Measurements from ENCODE around the gene ARPIN.

The ARPIN gene

GRCh38 chr15:89937365-89938350 is 24.9 kb upstream of the ARPIN start:
- Histone ChIP-seq H3K27me3 (ENCODE audit: insufficient read depth, low read length, poor library complexity) (no peaks in the 10 kb centered on the region), H2AK5ac (ENCODE audit: low read length) (no peak overlapping the region), H3K23ac (ENCODE audit: low read length) (no peak overlapping the region), H2BK15ac (replicated peaks; ENCODE audit: low read depth) (no peak overlapping the region), H4K5ac (ENCODE audit: low read length) (no peak overlapping the region), H3K18ac (ENCODE audit: low read length) (no peak overlapping the region), H3K56ac (ENCODE audit: low read length) (no peak overlapping the region), H3K79me2 (ENCODE audit: control insufficient read depth, insufficient read depth, low read length) (no peaks in the 10 kb centered on the region), H2BK5ac (ENCODE audit: low read length) (no peak overlapping the region), H4K8ac (ENCODE audit: low read depth, low read length) (no peak overlapping the region), H3K79me1 (ENCODE audit: low read length) (no peaks in the 10 kb centered on the region), H3K4me2 (ENCODE audit: low read length) (no peak overlapping the region), H3K27ac (ENCODE audit: low read depth, low read length) (no peak overlapping the region), H2BK120ac (ENCODE audit: low read depth, low read length) (no peak overlapping the region), H3K36me3 (ENCODE audit: control insufficient read depth, insufficient read depth, low read length) (no peaks in the 10 kb centered on the region), H3K4me3 (ENCODE audit: low read length) (no peak overlapping the region), H3K4me1 (ENCODE audit: control insufficient read depth, low read depth, low read length) (no peaks in the 10 kb centered on the region), H3K9ac (ENCODE audit: low read length) (no peak overlapping the region), H3K4ac (ENCODE audit: low read depth, low read length) (no peak overlapping the region)
- DNase-seq: no peak
- no CpG with 5 or more reads among the region's 10 CpGs for WGBS (ENCODE audit: extremely low coverage, insufficient coverage, low lambda C conversion rate)

- Histone ChIP-seq H3K27ac (ENCODE audit: low read depth, low read length) (no peak overlapping the region), H2BK120ac (ENCODE audit: low read depth, low read length) (no peak overlapping the region), H4K8ac (ENCODE audit: low read depth, low read length) (no peak overlapping the region), H3K4me3 (ENCODE audit: low read length) (no peak overlapping the region), H3K56ac (ENCODE audit: low read length) (no peak overlapping the region), H3K79me2 (ENCODE audit: control insufficient read depth, insufficient read depth, low read length) (no peaks in the 10 kb centered on the region), H3K36me3 (ENCODE audit: control insufficient read depth, insufficient read depth, low read length) (no peaks in the 10 kb centered on the region), H4K5ac (ENCODE audit: low read length) (no peak overlapping the region), H2BK5ac (ENCODE audit: low read length) (no peak overlapping the region), H2AK5ac (ENCODE audit: low read length) (no peak overlapping the region), H3K9ac (ENCODE audit: low read length) (no peak overlapping the region), H3K27me3 (ENCODE audit: insufficient read depth, low read length, poor library complexity) (no peaks in the 10 kb centered on the region), H3K4ac (ENCODE audit: low read depth, low read length) (no peak overlapping the region), H3K79me1 (ENCODE audit: low read length) (no peaks in the 10 kb centered on the region), H3K23ac (ENCODE audit: low read length) (no peak overlapping the region), H3K18ac (ENCODE audit: low read length) (no peak overlapping the region), H3K4me2 (ENCODE audit: low read length) (no peak overlapping the region), H2BK15ac (replicated peaks; ENCODE audit: low read depth) (no peak overlapping the region), H3K4me1 (ENCODE audit: control insufficient read depth, low read depth, low read length) (no peaks in the 10 kb centered on the region)
- WGBS (ENCODE audit: extremely low coverage, insufficient coverage, low lambda C conversion rate): no CpG with 5 or more reads among the region's 14 CpGs
- DNase-seq: no peak
Measured at GRCh38 chr15:89936786-89937265, 24.1 kb upstream of the ARPIN start.

GRCh38 chr15:89936051-89936785 is 23.5 kb upstream of the ARPIN start:
- no peak for DNase-seq

GRCh38 chr15:89932880-89933279 is 20.1 kb upstream of the ARPIN start:
- no peak for DNase-seq
- H3K36me3 ChIP-seq (ENCODE audit: control insufficient read depth, insufficient read depth, low read length): no peaks in the 10 kb centered on the region
- no peak overlapping the region for H3K4me3 ChIP-seq (ENCODE audit: low read length)
- H2AK5ac ChIP-seq (ENCODE audit: low read length): no peak overlapping the region
- no peak overlapping the region for H2BK120ac ChIP-seq (ENCODE audit: low read depth, low read length)
- H3K56ac ChIP-seq (ENCODE audit: low read length): no peak overlapping the region
- H3K9ac ChIP-seq (ENCODE audit: low read length): no peak overlapping the region
- no peak overlapping the region for H2BK15ac ChIP-seq (replicated peaks; ENCODE audit: low read depth)
- H4K5ac ChIP-seq (ENCODE audit: low read length): no peak overlapping the region
- H4K8ac ChIP-seq (ENCODE audit: low read depth, low read length): no peak overlapping the region
- H3K4me1 ChIP-seq (ENCODE audit: control insufficient read depth, low read depth, low read length): no peaks in the 10 kb centered on the region
- H3K27me3 ChIP-seq (ENCODE audit: insufficient read depth, low read length, poor library complexity): no peaks in the 10 kb centered on the region
- no peaks in the 10 kb centered on the region for H3K79me1 ChIP-seq (ENCODE audit: low read length)
- no peak overlapping the region for H3K4ac ChIP-seq (ENCODE audit: low read depth, low read length)
- no CpG with 5 or more reads among the region's 3 CpGs for WGBS (ENCODE audit: extremely low coverage, insufficient coverage, low lambda C conversion rate)
- H3K27ac ChIP-seq (ENCODE audit: low read depth, low read length): no peak overlapping the region
- H3K18ac ChIP-seq (ENCODE audit: low read length): no peak overlapping the region
- no peak overlapping the region for H3K23ac ChIP-seq (ENCODE audit: low read length)
- H3K79me2 ChIP-seq (ENCODE audit: control insufficient read depth, insufficient read depth, low read length): no peaks in the 10 kb centered on the region
- no peak overlapping the region for H2BK5ac ChIP-seq (ENCODE audit: low read length)
- no peak overlapping the region for H3K4me2 ChIP-seq (ENCODE audit: low read length)

More at GRCh38 chr15:89936051-89936785, 23.5 kb upstream of the ARPIN start:
- whole genome bisulfite sequencing (ENCODE audit: extremely low coverage, insufficient coverage, low lambda C conversion rate): no CpG with 5 or more reads among the region's 8 CpGs
- H3K36me3 ChIP-seq (ENCODE audit: control insufficient read depth, insufficient read depth, low read length): no peaks in the 10 kb centered on the region
- no peak overlapping the region for H4K8ac ChIP-seq (ENCODE audit: low read depth, low read length)
- no peak overlapping the region for H3K4me3 ChIP-seq (ENCODE audit: low read length)
- no peak overlapping the region for H3K56ac ChIP-seq (ENCODE audit: low read length)
- H3K4me1 ChIP-seq (ENCODE audit: control insufficient read depth, low read depth, low read length): no peaks in the 10 kb centered on the region
- H2AK5ac ChIP-seq (ENCODE audit: low read length): no peak overlapping the region
- no peak overlapping the region for H3K9ac ChIP-seq (ENCODE audit: low read length)
- no peaks in the 10 kb centered on the region for H3K27me3 ChIP-seq (ENCODE audit: insufficient read depth, low read length, poor library complexity)
- no peaks in the 10 kb centered on the region for H3K79me1 ChIP-seq (ENCODE audit: low read length)
- H3K23ac ChIP-seq (ENCODE audit: low read length): no peak overlapping the region
- H3K27ac ChIP-seq (ENCODE audit: low read depth, low read length): no peak overlapping the region
- H3K18ac ChIP-seq (ENCODE audit: low read length): no peak overlapping the region
- no peak overlapping the region for H3K4me2 ChIP-seq (ENCODE audit: low read length)
- H2BK5ac ChIP-seq (ENCODE audit: low read length): no peak overlapping the region
- H3K79me2 ChIP-seq (ENCODE audit: control insufficient read depth, insufficient read depth, low read length): no peaks in the 10 kb centered on the region
- H2BK120ac ChIP-seq (ENCODE audit: low read depth, low read length): no peak overlapping the region
- no peak overlapping the region for H3K4ac ChIP-seq (ENCODE audit: low read depth, low read length)
- H2BK15ac ChIP-seq (replicated peaks; ENCODE audit: low read depth): no peak overlapping the region
- H4K5ac ChIP-seq (ENCODE audit: low read length): no peak overlapping the region

GRCh38 chr15:89928421-89928820 is 15.7 kb upstream of the ARPIN start:
- H3K4me3 ChIP-seq (ENCODE audit: low read length): no peak overlapping the region
- H2BK5ac ChIP-seq (ENCODE audit: low read length): no peak overlapping the region
- no peak overlapping the region for H3K27ac ChIP-seq (ENCODE audit: low read depth, low read length)
- no peak overlapping the region for H2AK5ac ChIP-seq (ENCODE audit: low read length)
- H3K4me2 ChIP-seq (ENCODE audit: low read length): no peak overlapping the region
- no peak overlapping the region for H3K56ac ChIP-seq (ENCODE audit: low read length)
- no peak overlapping the region for H4K8ac ChIP-seq (ENCODE audit: low read depth, low read length)
- no peak overlapping the region for H2BK15ac ChIP-seq (replicated peaks; ENCODE audit: low read depth)
- no peaks in the 10 kb centered on the region for H3K79me2 ChIP-seq (ENCODE audit: control insufficient read depth, insufficient read depth, low read length)
- DNase-seq: no peak
- no peaks in the 10 kb centered on the region for H3K4me1 ChIP-seq (ENCODE audit: control insufficient read depth, low read depth, low read length)
- H3K79me1 ChIP-seq (ENCODE audit: low read length): no peaks in the 10 kb centered on the region
- no peaks in the 10 kb centered on the region for H3K27me3 ChIP-seq (ENCODE audit: insufficient read depth, low read length, poor library complexity)
- WGBS (ENCODE audit: extremely low coverage, insufficient coverage, low lambda C conversion rate): no CpG with 5 or more reads among the region's 4 CpGs
- no peak overlapping the region for H3K4ac ChIP-seq (ENCODE audit: low read depth, low read length)
- no peak overlapping the region for H3K9ac ChIP-seq (ENCODE audit: low read length)
- H2BK120ac ChIP-seq (ENCODE audit: low read depth, low read length): no peak overlapping the region
- no peak overlapping the region for H3K18ac ChIP-seq (ENCODE audit: low read length)
- H4K5ac ChIP-seq (ENCODE audit: low read length): no peak overlapping the region
- no peaks in the 10 kb centered on the region for H3K36me3 ChIP-seq (ENCODE audit: control insufficient read depth, insufficient read depth, low read length)
- H3K23ac ChIP-seq (ENCODE audit: low read length): no peak overlapping the region
